ENCODE data around the gene MDM1.

MDM1 gene

GRCh38 chr12:68331869-68332727, at the start of gene MDM1:
Gene MDM1, minus strand, starts transcription at chr12:68332362. Its CDS starts 117 bp downstream, at chr12:68332245.
- peak; percentile 98 for DNase-seq

GRCh38 chr12:68381476-68382219, 49.5 kb upstream of the MDM1 start:
- peak; percentile 49 to 66 for DNase-seq

DNA sequence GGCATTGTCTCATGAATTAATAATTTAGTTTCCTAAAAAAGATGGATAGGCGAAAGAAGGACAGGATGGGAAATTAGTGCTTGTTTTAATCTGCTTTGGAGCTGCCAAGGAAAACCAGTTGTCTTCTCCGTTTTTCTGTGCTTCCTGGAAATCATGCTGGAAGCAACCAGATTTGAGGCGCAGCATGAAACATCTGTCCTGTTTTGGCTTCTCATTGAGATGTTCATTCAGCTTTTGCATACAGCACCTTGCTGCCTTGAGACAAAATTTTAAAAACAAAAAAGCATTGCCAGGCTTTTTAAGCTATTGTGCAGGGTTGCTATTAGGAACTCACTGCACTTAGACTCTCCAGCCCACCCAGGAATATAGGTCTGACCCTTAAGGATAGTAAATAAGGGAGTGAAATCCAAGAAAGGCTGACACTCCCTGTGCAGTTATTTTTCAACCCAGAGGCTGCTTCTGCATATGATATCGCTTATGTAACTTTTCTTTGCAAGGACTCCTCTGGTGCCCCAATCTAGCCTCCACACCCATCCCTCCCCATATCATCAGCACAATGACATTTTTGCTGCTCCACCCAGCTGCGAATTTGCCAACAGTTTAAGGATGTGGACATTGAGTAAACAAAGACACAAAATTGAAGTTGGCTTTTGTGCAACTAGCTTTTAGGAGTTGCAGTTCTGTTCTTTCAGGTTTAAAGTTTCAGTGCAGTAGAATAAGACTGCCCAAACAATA, 46.9 kb upstream of the MDM1 start:
- DNase-seq, result no peak

DNA sequence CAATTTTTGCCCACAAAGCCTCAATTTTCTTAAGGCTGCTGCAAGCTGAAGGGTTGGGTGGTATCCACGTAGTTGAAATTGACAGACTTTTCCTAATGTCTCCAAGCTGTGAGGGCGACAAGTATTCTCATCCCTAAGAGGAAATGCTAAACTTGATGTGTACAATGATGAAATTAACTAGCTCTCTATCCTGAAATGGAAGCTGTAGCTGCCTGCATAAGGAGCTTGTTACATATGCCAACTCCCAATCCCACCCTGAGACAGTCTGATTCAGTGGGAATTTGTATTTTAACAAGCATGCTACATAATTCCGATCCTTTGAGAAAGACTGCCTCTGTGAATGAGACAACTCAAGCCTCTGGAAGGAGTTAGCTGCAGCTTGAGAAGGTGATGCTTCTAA, 45.7 kb upstream of the MDM1 start:
- no peak for DNase-seq

- no peak for DNase-seq
These were observed 44.7 kb upstream of the MDM1 start for GRCh38 chr12:68376901-68377300.

- no peak for DNase-seq
These were observed 43.9 kb upstream of the MDM1 start for GRCh38 chr12:68375756-68376695.

GRCh38 chr12:68374307-68374982, 42.3 kb upstream of the MDM1 start:
- DNase-seq, result no peak

DNA sequence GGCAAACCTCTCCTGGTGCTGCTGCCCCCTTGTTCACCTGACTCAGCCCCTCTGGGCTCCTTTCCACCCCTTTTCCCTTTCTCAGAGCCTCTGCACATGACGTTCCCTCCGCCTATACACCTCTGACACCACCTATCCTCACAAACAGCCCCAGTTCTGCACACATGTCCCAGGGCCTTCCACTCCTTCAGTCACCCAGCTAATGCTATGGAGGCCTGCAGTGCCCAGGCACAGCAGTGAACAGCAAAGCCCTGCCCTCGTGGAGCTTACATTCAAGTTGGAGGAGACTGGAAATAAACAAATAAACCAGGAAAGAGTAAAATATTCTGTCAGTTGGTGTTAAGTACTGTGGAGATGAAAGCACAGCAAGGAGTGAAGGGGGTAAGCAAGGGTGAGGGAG, 38.5 kb upstream of the MDM1 start:
- no peak for DNase-seq

DNA sequence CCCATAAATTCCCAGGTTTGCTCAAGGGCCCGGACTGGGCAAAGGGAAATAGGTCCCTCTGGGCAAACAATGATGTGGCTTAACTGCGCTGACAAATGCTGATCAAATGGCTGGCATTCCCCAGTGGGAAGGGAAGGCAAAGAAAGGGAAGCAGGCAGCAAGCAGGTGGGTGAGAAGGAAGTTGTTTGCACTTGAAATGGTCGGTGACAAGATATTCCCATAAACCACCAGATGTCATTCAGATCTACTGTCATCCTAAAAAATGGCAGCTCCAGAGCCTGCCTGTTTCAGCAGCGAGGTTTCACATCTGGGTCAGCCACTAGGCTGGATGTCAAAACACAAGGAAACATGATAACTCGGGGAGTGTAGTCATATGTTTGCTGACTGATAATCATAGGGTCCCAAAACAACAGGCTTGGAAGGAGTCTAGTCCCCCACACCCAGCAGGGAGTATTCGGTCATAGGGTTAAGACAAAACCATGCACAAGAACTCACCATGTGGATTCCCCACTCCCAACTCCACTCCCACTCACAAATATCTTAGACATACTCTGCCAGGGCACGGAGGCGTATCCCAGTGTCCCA, 37.9 kb upstream of the MDM1 start:
- DNase-seq, result no peak

DNA sequence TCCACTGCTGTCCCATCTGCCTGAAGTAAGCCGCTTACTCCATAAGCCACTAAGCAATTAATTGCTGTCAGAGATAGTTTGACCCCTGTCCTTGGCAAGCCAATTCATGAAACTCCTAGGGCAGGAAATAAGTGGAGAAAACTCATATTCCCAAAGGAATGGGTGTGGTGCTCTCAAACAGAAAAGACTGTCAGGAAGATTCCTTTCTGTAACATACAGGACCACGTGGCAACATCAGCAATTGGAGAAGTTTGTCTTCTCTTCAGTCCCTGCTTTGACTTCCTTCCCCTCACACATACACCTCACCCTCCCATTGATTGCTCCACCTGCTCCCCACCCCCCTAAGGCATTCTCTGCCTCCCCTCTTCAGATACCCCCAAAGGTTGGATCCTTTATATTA, 36.2 kb upstream of the MDM1 start:
- peak; percentile 23 to 45 for DNase-seq

DNA sequence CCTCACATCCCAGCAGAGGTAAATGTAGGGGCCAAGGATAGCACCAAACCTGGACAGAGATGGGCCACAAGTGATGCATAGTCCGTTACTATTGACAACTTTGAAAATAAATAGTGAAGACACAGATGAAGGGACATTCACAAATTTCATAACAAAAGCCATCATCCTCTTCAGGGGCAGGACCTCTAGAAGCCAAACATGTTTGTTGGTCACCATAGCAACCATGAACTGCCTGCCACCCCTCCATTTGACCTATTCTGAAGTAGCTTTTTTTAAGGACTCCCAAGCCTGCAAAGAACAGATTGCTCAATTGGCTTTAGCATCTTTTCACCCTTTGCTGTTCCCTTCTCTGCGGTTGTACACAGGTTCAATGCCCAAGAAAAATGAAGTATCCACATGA, 35.7 kb upstream of the MDM1 start:
- no peak for DNase-seq

DNA sequence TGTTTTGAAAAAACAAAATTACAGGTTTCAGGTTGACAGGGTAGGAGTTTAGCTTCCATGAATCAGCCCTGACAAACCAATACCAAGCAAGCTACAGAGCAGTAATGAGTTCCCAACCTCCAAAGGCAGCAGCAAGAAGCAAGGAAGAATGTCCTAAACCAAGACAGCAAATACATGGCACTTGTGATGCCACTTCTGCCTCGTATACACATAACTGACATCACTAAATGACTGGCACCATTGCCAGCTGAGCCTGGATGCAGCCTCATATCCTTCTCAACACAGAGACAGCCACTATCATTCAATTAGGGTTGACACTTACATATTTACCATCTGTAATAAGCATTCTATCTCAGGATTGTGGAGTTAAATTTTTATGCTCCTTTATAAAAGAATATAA, 35.0 kb upstream of the MDM1 start:
- no peak for DNase-seq

GRCh38 chr12:68364893-68365725, 32.9 kb upstream of the MDM1 start:
- peak; percentile 99 to 100 for DNase-seq

- peak in 1 of 2 experiments; percentile 54 for DNase-seq
These were observed 32.2 kb upstream of the MDM1 start for GRCh38 chr12:68364328-68364727.

- no peak for DNase-seq
These were observed 29.8 kb upstream of the MDM1 start for GRCh38 chr12:68361953-68362352.

DNA sequence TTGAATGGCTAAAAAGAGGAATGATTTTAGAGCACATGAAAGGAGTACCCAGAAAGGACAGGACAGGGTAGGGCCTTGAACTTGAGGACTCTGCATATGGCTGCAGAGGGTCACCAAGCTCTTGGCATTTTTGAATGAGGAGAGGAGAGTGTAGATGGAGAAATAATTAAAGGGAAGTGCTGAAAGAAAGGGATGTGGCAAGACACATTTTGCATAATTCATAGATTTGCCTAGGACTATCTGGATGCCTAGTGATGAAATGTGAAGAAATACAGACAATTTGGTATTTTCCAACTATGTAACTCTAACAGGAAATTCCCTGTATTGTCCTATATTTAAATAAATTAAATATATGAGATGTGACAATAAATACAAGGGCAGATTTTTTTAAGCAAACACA, 27.5 kb upstream of the MDM1 start:
- peak; percentile 22 to 32 for DNase-seq

DNA sequence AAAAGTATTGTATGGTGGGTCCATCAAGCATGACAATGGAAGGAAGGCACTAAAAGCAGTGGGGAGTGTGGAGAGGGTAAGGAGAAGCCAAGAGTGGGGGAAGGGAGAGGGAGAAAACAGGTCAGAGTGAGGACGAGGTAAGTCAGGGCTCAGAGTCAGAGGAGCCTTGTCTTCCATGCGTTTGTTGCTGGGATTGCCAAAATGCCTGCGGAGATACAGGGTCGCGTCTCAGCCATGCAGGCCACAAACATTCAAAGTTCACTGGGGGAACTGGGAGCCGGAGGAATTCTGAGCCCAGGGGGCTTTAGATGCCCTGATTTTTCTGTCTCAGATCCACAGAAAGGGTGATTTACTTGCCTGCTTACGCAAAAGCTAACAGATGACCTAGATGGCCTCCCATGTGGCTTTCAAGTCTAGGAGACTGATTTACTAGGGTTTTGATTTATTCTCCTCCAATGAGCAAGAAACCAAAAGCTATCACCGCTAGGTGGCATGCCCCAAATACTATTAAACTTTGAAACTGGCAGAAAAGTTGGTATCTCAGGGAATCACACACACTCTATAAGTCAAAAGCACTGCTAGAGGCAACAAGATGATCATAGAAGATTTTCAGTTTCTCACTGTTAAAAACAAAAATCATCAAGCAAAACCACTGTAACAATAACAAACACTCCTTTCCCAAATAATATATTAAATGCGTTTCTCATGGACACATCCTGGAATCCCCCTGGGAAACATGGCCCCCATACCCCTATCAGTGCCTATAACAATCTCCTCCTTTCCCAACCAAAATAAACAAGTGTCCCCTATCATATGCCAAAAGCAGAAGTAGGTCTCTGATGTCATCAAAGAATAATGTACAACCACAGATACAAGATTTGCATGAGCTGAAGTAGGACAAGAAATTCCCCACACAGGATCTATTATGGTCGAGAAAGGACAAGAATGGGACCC, 26.6 kb upstream of the MDM1 start:
- peak; percentile 71 to 82 for DNase-seq

DNA sequence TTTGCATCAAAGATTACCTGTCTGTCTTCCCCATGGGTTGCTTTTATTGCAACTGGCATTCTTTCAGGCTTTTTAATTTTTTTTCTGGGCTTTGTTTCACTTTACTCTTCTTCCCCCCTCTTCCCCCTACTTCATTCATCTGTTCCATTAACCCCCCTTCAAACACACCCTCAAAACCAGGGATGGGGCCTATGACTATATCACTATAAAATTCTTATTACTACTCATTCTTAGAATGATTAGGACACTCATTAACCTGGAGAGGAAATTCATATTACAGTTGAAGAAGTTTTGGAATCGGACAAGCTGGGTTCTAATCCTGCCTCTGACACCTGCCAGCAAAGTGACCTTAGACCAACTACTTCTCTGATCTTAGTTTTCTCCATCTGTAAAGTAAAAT, 24.8 kb upstream of the MDM1 start:
- DNase-seq, result no peak

GRCh38 chr12:68356060-68356695, 24.0 kb upstream of the MDM1 start:
- no peak for DNase-seq
